ENCODE measurements around the gene C17orf100.

C17orf100 gene

DNA sequence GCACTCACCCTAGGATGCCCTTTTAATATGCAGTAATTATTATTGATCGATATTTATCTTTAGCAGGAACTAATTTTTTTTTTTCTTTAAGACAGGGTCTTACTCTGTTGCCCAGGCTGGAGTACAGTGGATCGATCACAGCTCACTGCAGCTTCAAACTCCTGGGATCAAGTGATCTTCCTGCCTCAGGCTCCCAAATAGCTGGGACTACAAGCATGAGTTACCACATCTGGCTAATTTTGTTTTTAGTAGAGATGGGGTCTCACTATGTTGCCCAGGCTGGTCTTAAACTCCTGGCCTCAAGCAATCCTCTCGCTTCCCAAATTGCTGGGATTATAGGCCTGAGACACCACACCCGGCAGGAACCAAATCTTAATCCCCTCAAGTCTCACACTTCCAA, 40.3 kb upstream of the C17orf100 start:
- TF ChIP-seq, protein P1, sequence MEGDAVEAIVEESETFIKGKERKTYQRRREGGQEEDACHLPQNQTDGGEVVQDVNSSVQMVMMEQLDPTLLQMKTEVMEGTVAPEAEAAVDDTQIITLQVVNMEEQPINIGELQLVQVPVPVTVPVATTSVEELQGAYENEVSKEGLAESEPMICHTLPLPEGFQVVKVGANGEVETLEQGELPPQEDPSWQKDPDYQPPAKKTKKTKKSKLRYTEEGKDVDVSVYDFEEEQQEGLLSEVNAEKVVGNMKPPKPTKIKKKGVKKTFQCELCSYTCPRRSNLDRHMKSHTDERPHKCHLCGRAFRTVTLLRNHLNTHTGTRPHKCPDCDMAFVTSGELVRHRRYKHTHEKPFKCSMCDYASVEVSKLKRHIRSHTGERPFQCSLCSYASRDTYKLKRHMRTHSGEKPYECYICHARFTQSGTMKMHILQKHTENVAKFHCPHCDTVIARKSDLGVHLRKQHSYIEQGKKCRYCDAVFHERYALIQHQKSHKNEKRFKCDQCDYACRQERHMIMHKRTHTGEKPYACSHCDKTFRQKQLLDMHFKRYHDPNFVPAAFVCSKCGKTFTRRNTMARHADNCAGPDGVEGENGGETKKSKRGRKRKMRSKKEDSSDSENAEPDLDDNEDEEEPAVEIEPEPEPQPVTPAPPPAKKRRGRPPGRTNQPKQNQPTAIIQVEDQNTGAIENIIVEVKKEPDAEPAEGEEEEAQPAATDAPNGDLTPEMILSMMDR (IDR thresholded peaks at IDR 0.05; ENCODE audit: extremely low read depth, insufficient read depth, missing control alignments) = no peak
- DNase-seq (ENCODE audit: low spot score) = no peak
- in situ Hi-C loops (cut with MboI; ENCODE audit: low pct_unique_long_range_greater_than_20kb, low sequenced_read_pairs, unreplicated experiment) = no loop called here

DNA sequence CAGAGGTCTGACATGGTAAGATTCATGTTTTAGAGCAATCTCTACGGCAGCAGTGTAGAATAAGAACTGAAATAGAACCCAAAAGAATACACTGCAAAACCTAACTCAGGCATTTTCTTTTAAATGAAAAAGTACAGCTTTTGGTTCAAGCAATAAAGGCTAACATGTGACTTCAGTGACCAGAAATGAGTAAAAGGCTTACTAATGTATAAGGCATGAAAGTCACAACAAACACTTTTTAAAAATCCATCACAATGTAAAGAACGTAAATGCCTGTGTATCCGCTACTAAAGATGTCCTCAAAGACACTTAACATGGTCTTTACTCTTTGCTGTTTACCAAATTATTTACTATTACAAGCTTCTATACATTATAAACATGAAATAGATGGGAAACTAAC, 27.6 kb upstream of the C17orf100 start:
- in situ Hi-C loops (cut with MboI; ENCODE audit: low pct_unique_long_range_greater_than_20kb, low sequenced_read_pairs, unreplicated experiment) = no loop called here

DNA sequence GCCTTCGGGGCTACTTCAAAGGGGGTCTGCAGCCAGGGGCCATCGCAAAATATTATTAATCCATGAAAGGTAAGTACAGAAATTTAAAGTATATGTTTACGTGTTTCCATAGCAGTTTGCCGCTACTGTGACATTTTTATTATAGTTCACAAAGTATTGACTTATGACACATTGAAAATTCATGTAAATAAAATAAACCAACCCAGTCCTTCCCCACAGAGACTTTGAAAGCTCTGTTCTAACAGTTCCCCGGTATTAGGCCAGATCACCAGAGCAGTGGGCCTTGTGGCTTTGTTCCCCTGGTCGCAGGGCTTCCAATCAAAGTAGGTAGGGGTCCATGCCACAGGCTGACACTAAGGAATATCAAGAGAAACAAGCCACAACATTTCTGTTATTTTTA, 24.9 kb upstream of the C17orf100 start:
- in situ Hi-C loops (cut with MboI; ENCODE audit: low pct_unique_long_range_greater_than_20kb, low sequenced_read_pairs, unreplicated experiment) = no loop called here
- TF ChIP-seq, protein P1 (IDR thresholded peaks at IDR 0.05; ENCODE audit: extremely low read depth, insufficient read depth, missing control alignments) = no peak
- no peak for DNase-seq (ENCODE audit: low spot score)

More for the DNA sequence above, 27.6 kb upstream of the C17orf100 start:
- DNase-seq (ENCODE audit: low spot score) = no peak
- TF ChIP-seq, protein P1 (IDR thresholded peaks at IDR 0.05; ENCODE audit: extremely low read depth, insufficient read depth, missing control alignments) = no peak

DNA sequence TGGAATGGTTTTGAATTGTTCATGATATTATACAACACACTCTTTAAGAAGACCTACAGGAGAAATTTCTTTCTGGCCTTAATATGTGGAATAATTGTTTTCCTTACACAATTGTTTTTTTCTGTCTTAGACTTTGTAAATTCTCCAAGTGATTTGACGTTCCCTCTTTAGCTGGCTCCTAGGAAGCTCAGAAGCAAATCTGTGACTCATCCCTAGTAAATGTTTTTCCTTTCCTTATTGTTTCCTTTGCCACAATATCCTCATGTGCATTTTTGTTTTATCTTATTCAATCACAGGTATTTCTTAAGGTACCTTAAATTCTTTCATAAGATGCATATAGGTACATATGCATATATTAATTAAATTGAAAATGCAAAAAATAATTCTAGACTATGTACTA, 24.5 kb upstream of the C17orf100 start:
- DNase-seq (ENCODE audit: low spot score) = no peak
- TF ChIP-seq, protein P1 (IDR thresholded peaks at IDR 0.05; ENCODE audit: extremely low read depth, insufficient read depth, missing control alignments) = no peak
- in situ Hi-C loops (cut with MboI; ENCODE audit: low pct_unique_long_range_greater_than_20kb, low sequenced_read_pairs, unreplicated experiment) = no loop called here

DNA sequence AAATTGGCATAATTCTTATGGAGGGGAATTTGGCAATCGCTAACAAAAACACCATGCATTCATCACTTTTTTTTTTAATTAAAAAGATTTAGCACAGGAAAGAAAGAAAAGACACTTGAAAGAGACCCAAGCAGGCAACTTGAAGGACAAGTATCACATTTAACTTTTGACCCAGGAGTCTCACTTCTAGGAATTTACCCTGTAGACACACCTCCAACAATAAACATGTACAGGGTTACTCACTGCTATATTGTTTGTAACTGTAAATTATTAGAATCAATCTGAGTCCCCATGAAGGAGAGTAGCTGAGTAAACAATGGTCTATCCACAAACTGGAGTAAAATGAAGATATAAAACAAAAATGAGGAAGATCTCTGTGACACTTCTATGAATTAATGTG, 21.2 kb upstream of the C17orf100 start:
- TF ChIP-seq, protein P1 (IDR thresholded peaks at IDR 0.05; ENCODE audit: extremely low read depth, insufficient read depth, missing control alignments) = no peak
- in situ Hi-C loops (cut with MboI; ENCODE audit: low pct_unique_long_range_greater_than_20kb, low sequenced_read_pairs, unreplicated experiment) = no loop called here
- no peak for DNase-seq (ENCODE audit: low spot score)

DNA sequence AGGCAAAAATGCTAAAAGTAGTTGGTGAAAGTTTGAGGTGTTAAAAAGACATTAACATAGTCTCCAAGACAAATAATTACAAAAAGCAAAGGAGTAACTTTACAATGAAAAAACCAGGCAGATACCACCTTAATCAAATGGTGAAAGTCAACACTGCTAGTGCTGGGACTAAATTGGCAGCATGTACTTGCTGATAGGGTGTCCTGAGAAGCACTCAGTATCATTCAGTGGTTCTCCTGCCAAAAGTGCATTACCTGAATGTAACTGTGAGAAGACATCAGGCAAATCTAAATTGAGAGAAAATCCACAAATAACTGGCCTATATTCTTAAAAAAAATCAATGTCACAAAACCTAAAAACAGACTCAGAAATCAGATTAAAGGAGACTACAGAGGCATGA, 19.0 kb upstream of the C17orf100 start:
- no peak for DNase-seq (ENCODE audit: low spot score)
- in situ Hi-C loops (cut with MboI; ENCODE audit: low pct_unique_long_range_greater_than_20kb, low sequenced_read_pairs, unreplicated experiment) = no loop called here
- TF ChIP-seq, protein P1 (IDR thresholded peaks at IDR 0.05; ENCODE audit: extremely low read depth, insufficient read depth, missing control alignments) = no peak

DNA sequence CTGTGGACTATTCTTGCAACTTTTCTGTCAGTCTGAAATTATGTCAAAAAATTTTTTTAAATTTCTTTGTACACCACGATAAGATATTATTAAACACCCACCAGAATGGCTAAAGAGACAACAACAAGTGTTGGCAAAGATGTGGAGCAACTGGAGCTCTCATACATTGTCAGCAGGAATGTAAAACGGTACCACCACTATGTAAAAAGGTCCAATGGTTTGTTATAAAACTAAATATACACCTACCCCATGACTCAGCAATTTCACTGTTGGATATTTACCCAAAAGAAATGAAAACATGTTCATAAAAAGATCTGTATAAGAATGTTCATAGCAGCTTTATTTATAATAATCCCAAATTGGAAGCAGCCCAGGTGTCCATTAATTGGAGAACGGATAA, 18.3 kb upstream of the C17orf100 start:
- DNase-seq (ENCODE audit: low spot score) = no peak
- in situ Hi-C loops (cut with MboI; ENCODE audit: low pct_unique_long_range_greater_than_20kb, low sequenced_read_pairs, unreplicated experiment) = no loop called here
- TF ChIP-seq, protein P1 (IDR thresholded peaks at IDR 0.05; ENCODE audit: extremely low read depth, insufficient read depth, missing control alignments) = no peak

Measured in GM13977 (cell line).